Glomerular visceral epithelial cell (primary cell): ENCODE data around the gene FAM151A.

Experiments
- DNase-seq: peaks from one replicate; pipeline ENCODE4 v3.0.0-alpha.2; 2016; ENCODE audit errors: extremely low spot score

The FAM151A gene

DNA sequence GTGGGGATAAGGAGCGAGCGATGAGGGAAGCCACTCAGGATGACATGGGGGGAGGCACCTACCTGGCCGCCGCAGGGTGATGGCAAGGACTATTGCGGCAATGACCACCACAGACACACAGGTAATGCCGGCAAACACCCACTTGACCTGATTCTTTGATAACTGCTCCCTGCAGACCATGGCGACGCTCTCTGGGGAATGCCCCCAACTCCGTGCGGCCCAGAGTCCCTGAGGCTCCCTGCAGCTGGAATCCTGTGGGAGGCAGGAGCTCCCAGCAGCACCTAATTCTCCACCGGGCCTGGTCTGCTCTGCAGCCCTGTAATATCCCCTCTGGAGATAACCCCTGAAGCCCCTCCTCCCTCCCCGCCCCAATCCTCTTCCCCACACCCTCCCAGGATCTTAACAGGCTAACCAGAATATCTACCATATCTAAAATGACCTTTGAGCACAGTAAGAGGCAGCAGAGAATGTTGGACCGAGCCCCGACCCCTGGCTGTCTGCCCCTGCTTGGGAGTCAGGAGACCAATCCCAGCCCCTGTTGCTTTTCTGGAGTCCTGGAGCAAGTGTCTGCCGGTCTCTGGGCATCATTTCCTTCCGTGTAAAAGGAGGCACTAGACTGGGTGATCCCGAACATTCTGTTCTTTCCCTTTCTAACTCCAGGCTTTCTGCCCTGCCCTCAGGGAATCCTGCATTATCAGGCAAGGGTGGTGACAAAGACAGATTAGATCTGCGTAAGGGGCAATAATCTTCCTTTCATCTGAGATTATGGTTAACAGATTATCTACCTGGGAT lies at the start of gene FAM151A:
Gene FAM151A (minus strand): TSS at position 310 of the 792 bp plus-strand sequence. CDS start 130 bp downstream, at position 180.
- DNase-seq: no peak

DNA sequence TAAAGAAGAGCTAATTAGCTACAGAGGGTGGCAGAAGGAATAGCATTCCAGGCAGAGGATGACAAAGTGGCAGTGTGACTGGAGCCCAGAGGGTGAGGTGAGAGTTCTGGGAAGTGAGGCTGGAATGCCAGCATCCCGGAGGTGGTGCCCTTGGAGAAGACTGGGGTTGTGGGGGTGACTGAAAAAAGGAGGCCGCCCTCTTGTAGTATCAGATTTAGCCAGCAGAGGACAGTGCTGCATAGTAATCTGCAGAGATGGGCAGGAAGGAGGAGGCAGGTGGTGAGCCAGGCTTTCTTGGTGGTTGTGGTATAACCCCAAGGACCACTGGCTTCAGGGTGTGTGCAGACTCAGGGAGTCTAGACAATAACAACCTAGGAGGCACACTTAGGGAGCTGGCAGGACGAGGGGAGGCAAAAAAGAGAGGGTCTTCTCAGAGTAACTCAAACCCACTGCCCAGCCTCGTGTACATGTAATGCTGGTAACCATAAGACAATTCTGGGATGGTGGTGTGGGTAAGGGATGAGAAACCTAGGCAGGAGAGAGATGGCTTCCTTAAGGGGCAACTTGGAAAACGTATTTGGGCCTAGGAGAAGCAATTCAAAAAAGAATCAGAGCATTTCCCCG lies 48.8 kb upstream of the FAM151A start:
- DNase-seq: peak; percentile 68

DNA sequence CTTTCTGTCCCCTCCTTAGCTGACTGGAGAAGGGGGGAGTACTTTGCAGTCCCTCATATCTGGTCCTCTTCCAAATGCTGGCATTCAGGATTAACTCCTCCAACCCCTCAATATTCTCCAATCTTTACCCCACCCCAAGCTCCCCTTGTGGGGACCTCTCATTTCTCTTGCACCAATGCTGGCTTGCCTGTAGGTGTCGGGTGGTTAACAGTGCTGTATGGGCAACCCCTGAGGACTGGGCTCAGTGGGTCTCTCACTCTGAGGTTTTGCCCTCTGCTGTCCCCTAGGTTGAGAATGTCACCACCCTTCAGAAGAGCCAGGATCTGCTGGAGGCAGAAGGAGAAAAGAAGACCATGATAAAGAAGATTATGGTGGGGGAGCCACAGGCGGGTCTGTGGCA lies 45.2 kb upstream of the FAM151A start:
- no peak for DNase-seq

DNA sequence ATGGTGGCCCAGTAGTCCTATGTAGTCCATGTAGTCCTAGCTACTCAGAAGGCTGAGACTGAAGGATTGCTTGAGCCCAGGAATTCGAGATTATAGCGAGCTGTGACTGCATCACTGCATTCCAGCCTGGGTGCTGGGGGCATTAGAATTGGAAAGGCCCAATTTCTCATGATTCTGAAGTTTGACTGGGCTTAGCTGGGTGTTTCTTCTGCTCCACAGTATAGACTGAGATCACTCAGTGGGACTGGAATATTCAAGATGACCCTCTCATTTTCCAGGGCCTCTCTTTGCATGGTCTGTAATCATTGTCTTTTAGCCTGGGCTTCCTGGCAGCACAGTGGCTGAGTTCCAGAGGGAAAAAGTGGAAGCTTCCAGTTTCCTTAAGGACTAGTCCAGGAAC lies 44.5 kb upstream of the FAM151A start:
- DNase-seq: no peak

DNA sequence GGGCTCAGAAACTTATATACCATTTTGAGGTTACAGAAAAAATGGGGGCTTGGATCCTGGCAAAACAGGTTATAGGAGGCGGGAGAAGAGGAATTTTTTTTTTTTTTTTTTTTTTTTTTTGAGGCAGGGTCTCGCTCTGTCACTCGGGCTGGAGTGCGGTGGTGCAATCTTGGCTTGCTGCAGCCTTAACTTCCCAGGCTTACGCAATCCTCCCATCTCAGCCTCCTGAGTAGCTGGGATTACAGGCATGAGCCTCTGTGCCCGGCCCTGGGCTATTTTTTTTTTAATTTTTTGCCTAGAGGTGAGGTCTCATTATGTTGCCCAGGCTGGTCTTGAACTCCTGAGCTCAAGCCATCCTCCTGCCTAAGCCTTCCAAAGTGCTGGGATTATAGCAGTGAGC lies 43.0 kb upstream of the FAM151A start:
- no peak for DNase-seq

DNA sequence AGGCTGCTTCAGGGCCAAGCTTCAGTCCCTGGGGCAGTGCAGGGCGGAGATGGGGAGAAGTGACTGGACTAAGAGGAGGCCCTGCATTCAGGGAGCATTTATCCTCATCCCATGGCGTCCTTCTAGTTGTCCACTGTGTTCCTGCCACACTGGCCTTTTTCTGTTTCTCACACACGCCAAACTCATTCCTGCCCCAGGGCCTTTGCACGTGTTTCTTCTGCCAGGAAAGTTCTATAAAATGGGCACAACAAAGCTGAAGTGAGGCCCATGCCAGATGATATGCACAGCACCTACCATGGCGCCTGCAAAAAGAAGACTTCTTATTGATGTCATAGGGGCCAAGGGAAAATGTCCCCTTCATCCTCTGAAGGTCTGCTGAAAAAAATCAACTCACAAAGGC lies 42.5 kb upstream of the FAM151A start:
- no peak for DNase-seq

DNA sequence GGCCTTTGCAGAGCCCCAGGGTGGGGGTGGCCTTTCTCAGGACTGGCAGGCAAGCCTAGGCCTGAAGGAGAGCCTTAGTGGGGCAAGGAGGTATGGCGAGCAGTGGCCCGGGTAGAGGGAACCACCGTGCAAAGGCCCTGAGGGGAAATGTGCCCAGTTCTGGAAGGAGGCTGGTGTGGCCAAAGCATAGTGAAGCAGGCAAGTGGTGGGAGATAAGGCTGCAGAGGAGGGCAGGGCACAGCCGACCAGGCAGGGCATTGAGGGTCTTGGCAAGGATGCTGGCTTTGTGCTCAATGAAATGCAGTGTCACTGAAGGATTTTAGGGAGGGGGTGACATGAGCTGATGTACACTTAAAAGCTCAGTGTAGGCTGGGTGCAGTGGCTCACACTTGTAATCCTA lies 41.0 kb upstream of the FAM151A start:
- DNase-seq: no peak

DNA sequence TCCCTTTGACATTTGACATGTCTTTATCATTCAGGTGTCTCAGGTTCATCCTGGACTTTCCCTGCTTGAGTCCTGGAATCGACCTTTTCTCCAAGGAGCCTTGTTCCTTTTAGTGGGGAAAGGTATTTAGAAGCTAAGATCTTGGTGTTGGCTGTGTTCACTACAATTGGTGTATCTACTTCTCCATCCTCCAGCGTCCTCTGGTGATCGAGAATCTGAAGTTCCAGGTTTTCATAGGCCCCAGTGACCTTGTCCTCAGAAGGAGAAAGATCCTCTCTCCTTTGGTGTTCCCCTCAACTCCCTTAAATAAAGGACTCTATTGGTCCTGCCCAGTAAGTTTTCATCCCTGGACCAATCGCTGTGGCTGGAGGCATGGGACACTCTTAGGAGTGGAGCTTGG lies 40.4 kb upstream of the FAM151A start:
- no peak for DNase-seq

DNA sequence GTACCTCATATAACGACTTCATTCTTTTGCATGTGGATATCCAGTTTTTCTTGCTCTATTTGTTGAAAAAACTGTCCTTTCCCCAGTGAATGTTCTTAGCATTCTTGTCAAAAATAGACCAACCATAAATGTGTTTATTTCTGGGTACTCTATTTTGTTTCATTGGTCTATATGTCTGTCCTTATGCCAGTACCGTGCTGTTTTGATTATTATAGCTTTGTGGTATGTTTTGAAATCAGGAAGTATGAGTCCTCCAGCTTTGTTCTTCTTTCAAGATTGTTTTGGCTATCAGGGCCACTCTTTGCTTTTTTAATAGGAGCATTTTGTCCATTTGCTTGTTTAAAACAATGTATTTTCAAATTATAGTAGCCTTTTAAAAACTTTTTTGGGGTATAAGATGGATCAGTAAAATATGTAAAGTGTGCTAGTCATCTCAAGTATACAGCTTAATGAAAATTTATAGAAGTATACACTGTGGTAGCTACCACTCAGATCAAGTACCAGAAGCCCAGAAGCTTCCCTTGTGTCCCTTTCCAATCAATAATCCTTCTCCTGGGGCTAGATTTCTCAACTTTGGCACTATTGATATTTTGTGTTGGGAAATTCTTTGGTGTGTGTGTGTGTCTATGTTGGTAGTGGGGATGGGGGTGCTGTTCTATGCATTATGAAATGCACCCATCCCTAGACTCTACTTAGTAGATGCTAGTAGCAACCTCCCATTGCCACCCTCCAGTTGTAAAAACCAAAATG lies 35.0 kb upstream of the FAM151A start:
- no peak for DNase-seq

DNA sequence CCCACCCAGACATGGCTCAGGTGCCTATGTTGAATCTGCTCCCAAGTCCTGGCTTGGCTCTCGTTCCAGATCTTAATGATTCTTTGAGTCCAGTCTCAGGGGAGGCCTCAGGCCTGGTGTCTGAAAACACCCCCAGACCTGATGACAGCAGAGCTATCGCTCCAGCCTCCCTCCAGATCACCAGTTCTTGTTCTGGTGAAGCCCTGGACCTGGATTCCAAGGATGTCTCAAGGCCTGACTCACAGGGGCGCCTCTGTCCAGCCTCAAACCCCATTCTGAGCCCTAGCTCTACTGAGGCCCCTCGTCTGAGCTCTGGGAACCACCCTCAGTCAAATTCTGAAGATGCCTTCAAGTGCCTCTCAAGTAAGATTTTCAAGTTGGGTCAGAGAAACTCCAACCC lies 29.7 kb upstream of the FAM151A start:
- DNase-seq: no peak

DNA sequence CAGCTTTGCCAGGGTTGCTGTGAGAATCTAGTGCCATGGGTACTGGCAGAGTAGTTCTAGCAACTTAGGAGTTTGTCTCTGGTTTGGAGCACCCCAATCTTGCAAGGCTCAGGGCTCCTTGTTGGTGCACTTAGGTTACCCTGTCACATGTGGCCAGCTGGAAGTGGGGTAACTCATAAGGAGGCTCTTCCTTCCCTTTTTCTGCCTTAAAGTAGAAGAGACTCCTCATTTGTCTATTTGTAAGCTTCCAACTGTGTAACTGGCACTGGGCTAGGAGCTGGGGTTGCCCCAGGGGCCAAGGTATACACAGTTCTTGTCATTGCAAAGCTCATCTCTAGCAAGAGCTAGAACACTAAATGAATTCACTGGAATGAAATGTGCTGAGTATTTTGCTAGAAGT lies 28.8 kb upstream of the FAM151A start:
- DNase-seq: no peak

DNA sequence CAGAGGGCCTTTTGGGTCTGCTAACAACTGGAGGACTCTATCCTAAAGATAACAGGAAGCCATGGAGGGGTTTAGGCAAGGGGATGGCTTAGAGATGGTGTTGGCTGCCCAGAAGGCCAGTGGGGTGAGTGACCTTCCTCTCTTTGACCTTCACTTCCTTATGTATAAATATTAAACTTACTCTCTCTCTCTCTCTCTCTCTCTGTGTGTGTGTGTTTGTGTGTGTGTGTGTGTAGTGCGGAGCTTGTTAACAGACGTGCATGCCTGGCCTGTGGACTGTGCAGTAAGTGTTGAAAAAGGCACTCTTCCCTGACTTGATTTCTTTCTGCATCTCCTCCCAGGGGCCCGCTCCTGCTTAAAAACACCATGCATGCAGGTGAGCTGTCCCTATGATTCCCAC lies 28.3 kb upstream of the FAM151A start:
- DNase-seq: no peak

DNA sequence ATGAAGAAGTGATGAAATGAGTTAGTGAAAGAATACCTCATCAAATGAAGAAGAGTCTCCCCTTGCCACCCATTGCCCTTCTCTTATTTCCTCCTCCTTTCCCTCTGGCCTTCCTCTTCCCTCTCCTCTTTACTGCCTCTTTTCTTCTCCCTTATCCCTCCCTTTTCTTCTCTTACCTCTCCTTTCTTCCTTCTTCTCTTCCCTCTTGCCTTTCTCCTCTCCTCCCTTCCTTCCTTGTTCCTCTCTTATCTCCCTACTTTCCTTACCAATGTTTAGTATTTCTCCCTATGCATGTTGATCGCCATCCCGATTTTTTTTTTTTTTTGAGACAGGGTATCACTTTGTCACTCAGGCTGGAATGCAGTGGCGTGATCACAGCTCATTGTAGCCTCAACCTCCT lies 27.1 kb upstream of the FAM151A start:
- DNase-seq: no peak

DNA sequence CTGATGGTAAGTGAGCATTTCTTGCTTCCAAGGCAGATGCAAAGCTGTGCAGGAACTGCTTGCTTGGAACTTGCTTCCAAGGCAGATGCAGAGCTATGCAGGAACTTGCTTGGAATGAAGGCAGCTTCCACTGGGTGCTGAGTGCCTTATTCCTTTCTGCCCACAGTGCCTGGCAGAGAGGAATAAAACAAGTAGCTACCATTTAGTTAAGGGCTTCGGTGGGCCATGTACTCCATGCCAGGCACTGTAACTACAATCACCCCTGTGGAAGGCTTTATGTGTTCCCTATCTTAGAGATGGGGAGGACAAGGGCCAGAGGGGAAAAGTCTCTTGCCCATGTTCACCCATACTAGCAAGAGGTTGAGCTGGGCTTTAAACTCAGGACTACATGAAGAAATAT lies 26.6 kb upstream of the FAM151A start:
- no peak for DNase-seq

DNA sequence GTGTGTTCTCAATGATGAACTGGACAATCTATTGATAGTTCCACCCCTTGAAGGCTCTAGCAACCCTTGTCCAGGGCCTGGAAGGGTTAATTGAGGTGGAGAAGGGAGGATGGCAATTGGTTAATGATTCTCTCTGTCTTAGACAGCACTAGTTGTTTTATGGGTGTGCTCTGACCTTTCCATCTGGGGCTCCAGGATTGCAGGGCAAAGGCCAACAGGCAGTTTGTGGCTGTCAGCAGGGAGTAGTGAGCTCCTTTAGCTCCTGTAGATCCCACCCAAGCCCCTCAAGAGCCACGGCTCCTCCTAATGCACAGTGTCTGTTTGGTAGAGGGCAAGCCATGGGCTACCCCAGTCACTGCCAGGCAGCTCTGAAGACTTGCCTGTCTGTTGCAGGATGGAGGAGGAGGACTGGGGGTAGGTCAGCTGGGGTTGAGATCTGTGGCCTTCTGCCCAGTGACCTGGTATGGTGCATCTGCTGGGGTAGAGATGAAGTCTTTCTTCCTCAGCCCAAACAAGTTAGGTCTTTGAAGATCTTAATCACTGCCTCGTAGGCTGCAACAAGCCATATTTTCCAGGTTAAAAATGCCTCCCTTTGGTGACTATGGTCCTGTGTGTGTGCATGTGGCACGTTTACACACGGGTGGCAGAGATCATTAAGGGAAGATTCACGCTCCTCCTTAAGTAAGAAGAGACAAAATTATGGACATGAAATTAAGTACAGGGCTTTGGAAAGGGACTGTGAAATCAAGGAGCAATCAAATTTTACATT lies 26.0 kb upstream of the FAM151A start:
- no peak for DNase-seq

DNA sequence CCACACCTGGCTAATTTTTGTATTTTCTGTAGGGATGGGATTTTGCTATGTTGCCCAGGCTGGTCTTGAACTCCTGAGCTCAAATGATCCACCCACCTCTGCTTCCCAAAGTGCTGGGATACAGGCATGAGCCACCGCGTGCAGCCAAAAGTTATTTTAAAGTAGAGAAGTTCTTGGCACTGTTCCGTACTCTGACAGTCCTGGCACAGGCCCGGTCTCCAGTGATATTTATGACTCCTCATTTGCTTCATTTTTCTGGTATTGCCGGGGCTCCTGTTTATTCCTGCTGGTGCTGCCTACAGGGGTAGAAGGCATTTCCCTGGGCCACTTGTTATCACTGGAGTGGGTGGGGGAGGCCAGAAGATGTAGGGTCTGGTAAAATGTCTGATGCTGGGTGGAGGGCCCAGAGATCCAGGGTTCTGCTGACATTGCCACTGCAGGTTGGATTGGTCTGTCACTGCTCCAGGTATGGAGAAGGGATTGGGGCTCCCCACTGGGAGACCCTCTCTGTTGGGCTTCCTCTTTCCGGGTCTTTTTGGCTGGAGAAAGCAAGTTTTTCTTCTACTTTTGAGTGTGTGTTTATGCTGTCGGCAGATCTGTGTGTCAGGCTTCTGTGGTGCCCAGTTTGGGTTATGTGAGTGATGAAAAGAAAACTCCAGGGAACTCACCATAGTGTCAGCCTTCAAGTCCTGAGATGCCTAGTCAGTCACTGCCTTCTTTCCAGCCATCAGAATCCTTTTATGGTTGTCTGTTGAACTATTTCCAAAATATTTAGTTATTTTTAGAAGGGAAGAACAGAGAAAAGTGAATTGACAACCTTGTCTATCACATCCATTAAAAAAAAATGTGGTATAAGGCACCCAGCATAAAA lies 22.7 kb upstream of the FAM151A start:
- no peak for DNase-seq

DNA sequence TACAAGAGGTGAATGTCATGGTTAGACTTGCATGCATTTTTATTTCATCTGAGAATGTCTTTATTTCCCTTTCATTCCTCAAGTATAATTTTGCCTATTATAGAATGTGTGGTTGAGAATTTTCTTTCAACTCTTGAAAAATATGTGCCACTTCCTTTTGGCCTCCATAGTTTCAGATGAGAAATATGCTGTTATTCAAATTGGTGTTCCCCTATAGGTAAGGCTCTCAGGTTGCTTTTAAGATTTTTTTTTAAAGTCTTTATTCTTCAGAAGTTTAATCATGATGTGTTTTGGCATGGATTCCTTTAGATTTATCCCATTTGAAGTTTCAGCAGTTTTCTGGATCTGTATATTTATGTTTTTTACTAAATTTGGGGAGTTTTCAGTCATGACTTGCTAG lies 20.4 kb upstream of the FAM151A start:
- no peak for DNase-seq

DNA sequence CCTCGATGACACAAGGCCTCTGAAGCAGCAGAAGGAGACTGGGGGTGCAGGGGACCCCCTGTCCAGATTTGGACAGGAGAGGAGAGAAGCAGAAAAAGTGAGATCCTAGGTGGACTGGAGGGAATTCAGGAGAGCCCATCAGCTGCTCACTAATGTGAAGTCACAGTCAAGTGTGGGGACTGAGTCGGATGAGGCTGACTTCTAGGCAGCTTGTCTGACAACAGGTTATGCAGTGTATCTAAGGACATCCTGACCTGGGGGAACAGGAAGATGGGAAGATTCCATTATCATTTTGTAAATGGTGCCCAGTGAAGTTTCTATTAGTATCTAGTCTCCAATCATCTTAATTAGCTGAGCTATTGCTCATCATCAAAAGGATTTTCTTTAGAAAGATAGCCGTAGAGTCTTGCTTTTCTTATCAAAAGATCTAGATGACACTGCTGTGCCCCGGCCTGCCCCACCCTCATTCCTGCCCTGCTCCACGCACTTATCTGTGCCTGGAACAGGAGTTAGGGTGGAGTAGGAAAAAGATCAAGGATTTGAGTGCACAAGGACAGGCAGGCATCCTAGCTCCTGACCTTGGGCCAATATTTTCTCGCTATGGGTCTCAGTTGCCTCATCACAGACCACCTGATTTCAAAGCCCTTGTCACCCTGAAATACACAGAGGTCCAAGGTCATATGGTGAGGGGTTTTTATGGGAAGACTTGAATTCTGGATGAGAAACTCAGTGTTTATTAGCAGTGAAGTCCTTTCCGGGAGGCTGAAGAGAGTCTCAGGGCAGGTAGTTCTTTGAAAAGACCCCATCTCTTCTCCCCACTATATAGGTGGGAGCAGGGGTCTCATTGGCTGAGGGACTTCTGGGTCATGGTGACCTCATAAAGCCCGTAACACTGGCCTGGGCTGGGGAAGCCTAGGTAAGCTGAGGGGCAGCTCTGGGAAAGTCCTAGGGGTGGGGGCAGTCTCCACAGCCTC lies 17.8 kb upstream of the FAM151A start, which contains the start of gene MROH7:
Gene MROH7 (plus strand): TSS at position 924 of the 974 bp plus-strand sequence. CDS start 11,141 bp downstream, outside the sequence.
- DNase-seq: no peak

DNA sequence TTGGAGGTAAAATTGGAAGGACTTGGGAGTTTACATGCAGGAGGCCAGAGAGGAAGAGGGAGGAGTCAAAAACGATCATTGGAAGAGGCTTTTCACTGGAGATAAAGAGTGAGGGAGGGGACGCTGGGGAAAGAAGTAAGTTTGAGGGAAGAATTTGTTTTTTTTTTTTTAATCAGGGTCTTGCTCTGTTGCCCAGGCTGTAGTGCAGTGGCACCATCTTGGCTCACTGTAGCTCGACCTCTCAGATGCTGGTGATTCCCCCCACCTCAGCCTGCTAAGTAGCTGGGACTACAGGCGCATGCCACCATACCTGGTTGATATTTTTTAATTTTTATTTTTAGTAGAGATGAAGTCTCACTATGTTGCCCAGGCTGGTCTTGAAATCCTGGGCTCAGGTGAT lies 17.0 kb upstream of the FAM151A start:
- no peak for DNase-seq
